Fibroblast of peridontal ligament (primary cell): ENCODE data around the gene DENND2A.
"Not testable (repeated sequence)": the region's sequence is repeated elsewhere in the genome, so short reads cannot be mapped to it uniquely, and the experiment has no call there.

Experiments used
- DNase-seq: peaks from one replicate; pipeline ENCODE4 v3.0.0-alpha.2; 2010; ENCODE audit errors: extremely low read depth

Gene DENND2A

GRCh38 chr7:140640727-140641523 is at the start of gene DENND2A:
TSS of gene DENND2A (minus strand) at chr7:140640813. CDS start at chr7:140602397, 38,416 bp downstream.
- peak; percentile 40 for DNase-seq

GRCh38 chr7:140689199-140690152 is 48.9 kb upstream of the DENND2A start:
- DNase-seq = no peak

- no peak for DNase-seq
Measured at GRCh38 chr7:140688341-140688740, 47.7 kb upstream of the DENND2A start.

- no peak for DNase-seq
Measured at GRCh38 chr7:140686921-140687320, 46.3 kb upstream of the DENND2A start.

- DNase-seq = no peak
Measured at GRCh38 chr7:140685407-140686087, 44.9 kb upstream of the DENND2A start.

GRCh38 chr7:140684066-140684950 is 43.7 kb upstream of the DENND2A start:
- no peak for DNase-seq

GRCh38 chr7:140683657-140684056 is 43.0 kb upstream of the DENND2A start:
- DNase-seq = no peak

GRCh38 chr7:140681766-140682165 is 41.2 kb upstream of the DENND2A start:
- DNase-seq = no peak

GRCh38 chr7:140680886-140681285 is 40.3 kb upstream of the DENND2A start:
- DNase-seq = no peak

- no peak for DNase-seq
Measured at GRCh38 chr7:140679186-140679585, 38.6 kb upstream of the DENND2A start.

- no peak for DNase-seq
Measured at GRCh38 chr7:140678816-140679130, 38.2 kb upstream of the DENND2A start.

GRCh38 chr7:140678081-140678815 is 37.6 kb upstream of the DENND2A start:
- DNase-seq = no peak

- DNase-seq = no peak
Measured at GRCh38 chr7:140677496-140677895, 36.9 kb upstream of the DENND2A start.

- not testable (repeated sequence) for DNase-seq
Measured at GRCh38 chr7:140676956-140677355, 36.3 kb upstream of the DENND2A start.

GRCh38 chr7:140676306-140676705 is 35.7 kb upstream of the DENND2A start:
- no peak for DNase-seq

- DNase-seq = no peak
Measured at GRCh38 chr7:140675726-140676125, 35.1 kb upstream of the DENND2A start.

GRCh38 chr7:140674899-140675701 is 34.5 kb upstream of the DENND2A start:
- DNase-seq = peak; percentile 70

- DNase-seq = no peak
Measured at GRCh38 chr7:140674356-140674800, 33.8 kb upstream of the DENND2A start.

- peak; percentile 12 for DNase-seq
Measured at GRCh38 chr7:140673774-140674155, 33.2 kb upstream of the DENND2A start.
